Ascending aorta (tissue), 2 donors: ENCODE results near the gene FASTK. TPM values are rescaled to one million over a fixed set of nuclear protein-coding genes. Genes with fewer than 3 reads are reported as not detected.

Source experiments
- DNase-seq, 2 donors: peaks; one replicate each; pipeline ENCODE4 v3.0.0-alpha.2; 2019; ENCODE audit warnings: low spot score in 2 of 2
- H3K27ac ChIP-seq, 2 donors: fragments of 200-600 bp; sonication (generic); one replicate each; pipeline ENCODE4 v1.5.1; 2016 to 2017; ENCODE audit warnings: mild to moderate bottlenecking in 1 of 2
- H3K27me3 ChIP-seq: fragments of 200-600 bp; sonication (generic); one replicate; pipeline ENCODE4 v1.5.1; 2017
- H3K36me3 ChIP-seq, 2 donors: fragments of 200-600 bp; sonication (generic); one replicate each; pipeline ENCODE4 v1.5.1; 2016
- H3K4me1 ChIP-seq, 2 donors: fragments of 200-600 bp; sonication (generic); one replicate each; pipeline ENCODE4 v1.5.1; 2016 to 2017; ENCODE audit warnings: mild to moderate bottlenecking in 1 of 2
- H3K4me3 ChIP-seq, 2 donors: fragments of 200-600 bp; sonication (generic); one replicate each; pipeline ENCODE4 v1.5.1; 2016 to 2017; ENCODE audit warnings: mild to moderate bottlenecking in 1 of 2
- H3K9me3 ChIP-seq, 2 donors: fragments of 200-600 bp; sonication (generic); one replicate each; pipeline ENCODE4 v1.5.1; 2016
- intact Hi-C: fragments of 100-400 bp; cut with DNase I; formaldehyde crosslinking; loops from one replicate; pipeline ENCODE4 v1.15.1; 2023
- total RNA-seq: library from RNA; depleted of rRNA; stranded (reverse); fragments of >200 nt; gene quantifications from one replicate; pipeline ENCODE4 v1.1.0, GENCODE V29; 2016
- TF ChIP-seq, protein P1 (sequence below), 3 experiments: fragments of 200-600 bp in 2 of 3; fragments of 450-650 bp in 1 of 3; sonication (generic) in 2 of 3; IDR thresholded peaks; one replicate each; pipeline ENCODE4 v1.5.1; 2016 to 2019; ENCODE audit warnings: antibody characterized with exemption in 3 of 3, mild to moderate bottlenecking in 1 of 3, moderate library complexity in 1 of 3

FASTK gene
- total RNA-seq, 1 donor from 2014 or later: 121 TPM

DNA sequence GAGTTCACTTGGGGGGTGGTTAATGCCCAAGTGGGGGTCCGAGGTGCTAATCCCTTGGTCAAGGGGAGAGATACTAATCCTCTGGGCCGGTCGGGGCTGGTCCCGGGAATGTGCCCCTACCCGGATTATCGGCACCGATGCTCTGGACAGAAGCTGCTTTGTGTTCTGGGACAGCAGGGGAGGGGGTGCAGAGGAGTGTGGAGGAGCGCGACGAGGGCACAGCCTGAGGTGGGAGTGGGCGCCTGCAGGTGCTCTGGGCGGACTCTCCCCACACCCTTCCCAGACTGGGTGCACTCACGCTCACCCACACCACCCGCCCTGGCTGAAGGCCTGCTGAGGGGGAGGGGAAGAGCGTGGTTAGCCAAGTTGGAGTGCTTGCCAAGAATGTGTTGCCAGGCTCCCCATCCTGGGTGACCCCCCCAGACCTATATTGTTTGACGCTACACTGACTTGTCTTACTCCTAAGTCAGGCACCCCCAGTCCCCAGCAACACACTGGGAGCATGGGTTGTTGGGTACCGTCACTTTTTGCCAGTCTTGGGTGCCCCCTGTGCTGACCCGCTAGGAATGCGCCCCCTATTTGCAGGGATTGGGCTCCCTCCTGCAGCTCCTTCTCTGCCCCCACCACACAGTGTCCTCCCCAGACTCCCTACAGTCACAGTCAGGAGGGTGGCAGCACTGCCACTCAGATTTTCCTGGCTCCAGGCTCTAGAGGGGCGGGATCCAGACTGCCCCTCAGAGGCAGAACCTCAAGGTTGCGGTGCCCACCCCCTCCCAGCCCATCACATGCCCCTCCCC, 20.0 kb downstream of the FASTK start:
- Histone ChIP-seq H3K27me3 (no peaks in the 10 kb centered on the region), H3K27ac (peak overlapping the region; percentile 85 to 95), H3K4me1 (peaks cover 21 to 44% of the 10 kb centered on the region in 2 donors), H3K36me3 (peaks cover 15 to 16% of the 10 kb centered on the region in 2 donors), H3K4me3 (peak overlapping the region; percentile 92 to 95), H3K9me3 (no peaks in the 10 kb centered on the region)
- no peak for DNase-seq
- intact Hi-C loops: loop anchor here (2.0 to 5.0 kb wide), 2 partner anchors 50 to 187 kb away; partner anchors contain the start of gene SMARCD3
- TF ChIP-seq, protein P1, sequence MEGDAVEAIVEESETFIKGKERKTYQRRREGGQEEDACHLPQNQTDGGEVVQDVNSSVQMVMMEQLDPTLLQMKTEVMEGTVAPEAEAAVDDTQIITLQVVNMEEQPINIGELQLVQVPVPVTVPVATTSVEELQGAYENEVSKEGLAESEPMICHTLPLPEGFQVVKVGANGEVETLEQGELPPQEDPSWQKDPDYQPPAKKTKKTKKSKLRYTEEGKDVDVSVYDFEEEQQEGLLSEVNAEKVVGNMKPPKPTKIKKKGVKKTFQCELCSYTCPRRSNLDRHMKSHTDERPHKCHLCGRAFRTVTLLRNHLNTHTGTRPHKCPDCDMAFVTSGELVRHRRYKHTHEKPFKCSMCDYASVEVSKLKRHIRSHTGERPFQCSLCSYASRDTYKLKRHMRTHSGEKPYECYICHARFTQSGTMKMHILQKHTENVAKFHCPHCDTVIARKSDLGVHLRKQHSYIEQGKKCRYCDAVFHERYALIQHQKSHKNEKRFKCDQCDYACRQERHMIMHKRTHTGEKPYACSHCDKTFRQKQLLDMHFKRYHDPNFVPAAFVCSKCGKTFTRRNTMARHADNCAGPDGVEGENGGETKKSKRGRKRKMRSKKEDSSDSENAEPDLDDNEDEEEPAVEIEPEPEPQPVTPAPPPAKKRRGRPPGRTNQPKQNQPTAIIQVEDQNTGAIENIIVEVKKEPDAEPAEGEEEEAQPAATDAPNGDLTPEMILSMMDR (IDR thresholded peaks at IDR 0.05): no peak

DNA sequence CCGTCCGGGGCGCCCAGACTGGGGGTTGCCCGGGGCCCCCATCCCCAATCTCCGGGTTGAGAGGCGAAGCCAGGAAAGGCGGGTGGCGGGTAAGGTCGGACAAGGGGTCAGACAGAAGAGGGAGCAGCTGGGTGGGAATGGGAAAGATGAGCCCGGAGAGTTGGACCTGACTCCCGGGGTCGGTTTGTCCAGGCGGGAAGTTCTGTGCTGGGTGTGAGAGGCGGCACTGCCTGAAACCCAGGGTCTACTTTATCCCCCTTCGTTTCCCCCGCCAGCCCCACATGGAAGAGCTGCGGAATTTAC, 20.5 kb downstream of the FASTK start:
- peaks cover 10% of the 10 kb centered on the region in 2 donors for H3K36me3 ChIP-seq
- peak overlapping the region; percentile 85 to 95 for H3K27ac ChIP-seq
- DNase-seq: no peak
- peaks cover 21 to 44% of the 10 kb centered on the region in 2 donors for H3K4me1 ChIP-seq
- no peaks in the 10 kb centered on the region for H3K27me3 ChIP-seq
- peak overlapping the region; percentile 92 to 95 for H3K4me3 ChIP-seq
- H3K9me3 ChIP-seq: no peaks in the 10 kb centered on the region
- TF ChIP-seq, protein P1 (IDR thresholded peaks at IDR 0.05): no peak
- intact Hi-C loops: loop anchor here (2.0 to 5.0 kb wide), 2 partner anchors 51 to 187 kb away; partner anchors contain the start of gene SMARCD3

DNA sequence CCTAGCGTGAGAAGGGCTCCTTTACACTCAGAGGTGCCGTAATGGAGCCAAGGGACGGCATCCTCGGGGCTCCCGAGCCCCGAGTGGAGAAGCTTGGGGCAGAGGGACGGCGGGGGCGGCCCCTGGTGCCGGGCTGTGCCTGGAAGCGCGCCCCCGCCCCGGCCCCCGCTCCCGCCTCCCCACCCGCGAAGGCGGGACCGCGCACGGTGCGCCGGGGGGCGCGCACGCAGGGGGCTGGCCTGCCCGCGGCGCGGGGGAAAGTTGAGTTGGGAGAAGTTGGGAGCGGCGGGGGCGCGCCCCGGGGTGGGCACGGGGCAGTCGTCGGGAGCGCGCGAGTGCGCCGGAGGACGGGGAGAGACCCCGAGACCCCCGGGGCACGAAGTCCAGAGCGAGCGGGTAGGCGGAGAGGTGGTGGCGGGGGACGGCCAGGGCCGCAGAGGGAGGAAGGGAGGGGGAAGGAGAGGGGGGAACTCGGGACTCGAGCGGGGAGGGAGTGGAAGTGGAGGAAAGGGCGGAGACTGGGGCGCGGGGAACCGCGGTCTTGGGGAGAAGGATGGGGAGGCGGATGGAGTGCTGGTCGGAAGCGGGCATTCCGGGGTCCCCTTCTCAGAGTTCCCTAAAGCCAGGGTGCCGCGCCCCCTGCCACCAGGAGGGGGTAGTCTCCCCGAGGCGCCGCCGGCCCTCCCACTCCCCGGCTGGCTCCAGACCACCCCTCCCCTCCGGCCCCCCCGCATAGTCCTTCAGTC, 21.1 kb downstream of the FASTK start, which contains the start of gene SLC4A2:
SLC4A2 (plus strand) TSS at position 223 of the 746 bp plus-strand sequence. CDS start 2,399 bp downstream, outside the sequence.
- Histone ChIP-seq H3K4me3 (peak within 1 kb of the TSS; percentile 92 to 95), H3K9me3 (no peaks in the 10 kb centered on the region), H3K4me1 (peaks cover 21 to 44% of the 10 kb centered on the region in 2 donors), H3K27ac (peak within 1 kb of the TSS; percentile 85 to 95), H3K36me3 (peaks cover 4 to 5% of the 10 kb centered on the region in 2 donors), H3K27me3 (no peaks in the 10 kb centered on the region)
- TF ChIP-seq, protein P1 (IDR thresholded peaks at IDR 0.05): peak in 2 of 3 experiments; percentile 53 to 61
- DNase-seq: peak in 1 of 2 donors; percentile 87
- intact Hi-C loops: loop anchor here (1.0 to 5.0 kb wide), 4 partner anchors 21 to 188 kb away; partner anchors contain the start of genes FASTK and SMARCD3

DNA sequence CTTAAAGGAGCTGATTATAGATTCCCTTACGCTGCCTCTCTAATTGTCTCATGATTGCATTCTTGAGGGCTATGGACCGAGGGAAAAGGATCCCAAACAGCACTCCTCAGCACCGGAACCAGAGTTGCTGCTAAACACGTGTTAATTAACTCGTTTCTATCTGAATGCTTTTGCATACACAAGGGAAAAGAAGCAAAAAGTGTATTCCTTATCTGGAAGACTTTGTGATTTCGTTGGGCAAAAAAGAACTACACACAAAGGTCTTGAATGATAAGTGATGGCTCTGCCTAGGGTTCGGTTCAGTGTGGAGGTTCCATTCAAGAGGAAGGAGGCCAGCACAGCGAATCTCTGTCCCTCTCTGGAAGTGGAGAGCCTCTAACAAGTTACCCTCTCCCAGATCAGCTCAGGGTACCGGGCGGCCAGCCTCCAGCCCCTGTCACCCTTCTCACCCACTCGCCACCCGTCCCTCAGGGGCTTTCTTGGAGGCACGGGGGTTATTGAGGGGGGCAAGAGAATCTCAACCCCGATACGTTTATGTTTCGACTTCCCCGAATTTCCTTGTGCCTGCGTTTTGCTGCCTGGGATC, 21.7 kb downstream of the FASTK start:
- TF ChIP-seq, protein P1 (IDR thresholded peaks at IDR 0.05): no peak
- Histone ChIP-seq H3K36me3 (no peaks in the 10 kb centered on the region), H3K27ac (peak overlapping the region; percentile 85 to 95), H3K27me3 (no peaks in the 10 kb centered on the region), H3K9me3 (no peaks in the 10 kb centered on the region), H3K4me3 (peak overlapping the region; percentile 92 to 95), H3K4me1 (peaks cover 21 to 44% of the 10 kb centered on the region in 2 donors)
- intact Hi-C loops: loop anchor here (1.0 kb wide), 3 partner anchors 21 to 31 kb away; partner anchors contain the start of genes ABCB8 and FASTK
- DNase-seq: no peak
